ENCODE results near the gene WDFY4.

- TF ChIP-seq EP300 (IDR thresholded peaks at IDR 0.05; ENCODE audit: borderline replicate concordance) = no peak
- TF ChIP-seq TAF1 (IDR thresholded peaks at IDR 0.05; ENCODE audit: low read depth) = no peak
- no peak for TF ChIP-seq REST (IDR thresholded peaks at IDR 0.05; ENCODE audit: low read depth)
- TF ChIP-seq CREB1 (IDR thresholded peaks at IDR 0.05; ENCODE audit: low read depth) = no peak
- no peak for TF ChIP-seq YY1 (IDR thresholded peaks at IDR 0.05; ENCODE audit: low read depth)
- TF ChIP-seq MAX (IDR thresholded peaks at IDR 0.05) = no peak
- no peak for TF ChIP-seq RAD21 (IDR thresholded peaks at IDR 0.05; ENCODE audit: low read depth)
- TF ChIP-seq TCF12 (IDR thresholded peaks at IDR 0.05; ENCODE audit: low read depth) = no peak
- TF ChIP-seq CEBPB (IDR thresholded peaks at IDR 0.05) = no peak
- TF ChIP-seq EGR1 (IDR thresholded peaks at IDR 0.05) = no peak
- TF ChIP-seq, protein P1, sequence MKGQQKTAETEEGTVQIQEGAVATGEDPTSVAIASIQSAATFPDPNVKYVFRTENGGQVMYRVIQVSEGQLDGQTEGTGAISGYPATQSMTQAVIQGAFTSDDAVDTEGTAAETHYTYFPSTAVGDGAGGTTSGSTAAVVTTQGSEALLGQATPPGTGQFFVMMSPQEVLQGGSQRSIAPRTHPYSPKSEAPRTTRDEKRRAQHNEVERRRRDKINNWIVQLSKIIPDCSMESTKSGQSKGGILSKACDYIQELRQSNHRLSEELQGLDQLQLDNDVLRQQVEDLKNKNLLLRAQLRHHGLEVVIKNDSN (IDR thresholded peaks at IDR 0.05) = no peak
- no peak for TF ChIP-seq ZBTB7A (IDR thresholded peaks at IDR 0.05; ENCODE audit: low read depth)
- TF ChIP-seq TEAD4 (IDR thresholded peaks at IDR 0.05) = no peak
Measured at GRCh38 chr10:48725708-48726107, 41.0 kb downstream of the WDFY4 start.

All from Ishikawa (cell line).